Fibroblast of the aortic adventitia (primary cell): ENCODE results near the gene ITFG1. TPM values are rescaled to one million over a fixed set of nuclear protein-coding genes. Genes with fewer than 3 reads are reported as not detected.
"Not testable (repeated sequence)": the region's sequence is repeated elsewhere in the genome, so short reads cannot be mapped to it uniquely, and the experiment has no call there.

Experiments
- DNase-seq: peaks from one replicate; pipeline ENCODE4 v3.0.0-alpha.2; 2010; ENCODE audit warnings: low read depth
- H3K4me3 ChIP-seq: 2 replicates; pipeline ENCODE4 v1.5.1; 2011; ENCODE audit warnings: low read depth, mild to moderate bottlenecking, control low read depth, low read length, moderate library complexity
- total RNA-seq: library from RNA; depleted of rRNA; stranded (reverse); fragments of >200 nt; gene quantifications from 2 replicates; pipeline ENCODE4 v1.2.3, GENCODE V29; 2012; ENCODE audit warnings: low replicate concordance
- TF ChIP-seq, protein P1 (sequence below): IDR thresholded peaks from 2 replicates; pipeline ENCODE4 v1.5.1; 2011; ENCODE audit warnings: mild to moderate bottlenecking, low read length, control low read depth, inconsistent platforms; ENCODE audit not compliant: insufficient read depth

ITFG1 gene
- total RNA-seq, 1 donor, result 62.4 TPM

DNA sequence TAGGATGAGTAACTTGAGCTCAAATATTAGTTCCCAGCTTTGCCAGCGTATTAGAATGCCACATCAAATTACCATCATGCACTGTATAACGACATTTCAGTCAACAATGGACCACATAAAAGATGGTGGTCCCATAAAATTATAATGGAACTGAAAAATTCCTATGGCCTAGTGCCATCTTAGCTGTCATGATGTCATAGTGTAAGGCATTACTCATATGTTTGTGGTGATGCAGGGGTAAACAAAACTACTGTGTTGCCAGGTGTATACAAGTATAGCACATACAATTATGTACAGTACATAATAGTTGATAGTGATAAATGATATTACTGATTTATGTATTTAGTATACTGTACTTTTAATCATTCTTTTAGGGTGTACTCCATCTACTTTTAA lies 262.7 kb downstream of the ITFG1 start:
- DNase-seq, result no peak
- TF ChIP-seq, protein P1, sequence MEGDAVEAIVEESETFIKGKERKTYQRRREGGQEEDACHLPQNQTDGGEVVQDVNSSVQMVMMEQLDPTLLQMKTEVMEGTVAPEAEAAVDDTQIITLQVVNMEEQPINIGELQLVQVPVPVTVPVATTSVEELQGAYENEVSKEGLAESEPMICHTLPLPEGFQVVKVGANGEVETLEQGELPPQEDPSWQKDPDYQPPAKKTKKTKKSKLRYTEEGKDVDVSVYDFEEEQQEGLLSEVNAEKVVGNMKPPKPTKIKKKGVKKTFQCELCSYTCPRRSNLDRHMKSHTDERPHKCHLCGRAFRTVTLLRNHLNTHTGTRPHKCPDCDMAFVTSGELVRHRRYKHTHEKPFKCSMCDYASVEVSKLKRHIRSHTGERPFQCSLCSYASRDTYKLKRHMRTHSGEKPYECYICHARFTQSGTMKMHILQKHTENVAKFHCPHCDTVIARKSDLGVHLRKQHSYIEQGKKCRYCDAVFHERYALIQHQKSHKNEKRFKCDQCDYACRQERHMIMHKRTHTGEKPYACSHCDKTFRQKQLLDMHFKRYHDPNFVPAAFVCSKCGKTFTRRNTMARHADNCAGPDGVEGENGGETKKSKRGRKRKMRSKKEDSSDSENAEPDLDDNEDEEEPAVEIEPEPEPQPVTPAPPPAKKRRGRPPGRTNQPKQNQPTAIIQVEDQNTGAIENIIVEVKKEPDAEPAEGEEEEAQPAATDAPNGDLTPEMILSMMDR, result no peak
- no peak overlapping the region for H3K4me3 ChIP-seq

DNA sequence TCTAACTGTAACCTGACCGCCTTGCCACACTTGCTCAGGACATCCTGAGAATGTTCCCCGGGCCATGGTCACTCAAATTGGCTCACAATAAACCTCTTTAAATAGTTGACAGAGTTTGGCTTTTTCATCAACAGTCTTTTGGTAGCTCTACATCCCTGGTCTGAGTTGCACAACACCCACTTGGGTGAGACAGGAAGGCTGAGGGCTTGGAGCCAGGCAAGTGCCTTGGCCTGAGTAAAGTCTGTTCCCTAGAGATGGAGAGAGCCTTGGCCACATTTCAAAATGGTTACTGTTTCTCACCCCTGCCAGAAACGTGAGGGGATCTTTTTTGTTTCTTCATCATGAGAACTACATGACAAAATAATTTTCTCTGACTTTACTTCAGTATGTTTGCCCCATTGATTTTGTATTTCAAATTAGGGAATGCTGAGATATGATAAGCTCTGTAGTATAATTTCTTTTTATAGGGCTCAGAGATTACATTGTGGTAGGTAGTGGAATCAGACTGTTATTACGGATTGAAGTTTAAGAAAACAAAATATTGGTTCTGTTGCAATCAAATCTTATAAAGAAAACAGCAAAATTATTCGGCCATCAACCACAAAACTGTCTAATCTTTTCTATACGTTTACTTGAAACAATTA lies 263.2 kb downstream of the ITFG1 start:
- TF ChIP-seq, protein P1, result no peak
- DNase-seq, result peak; percentile 72
- no peak overlapping the region for H3K4me3 ChIP-seq

DNA sequence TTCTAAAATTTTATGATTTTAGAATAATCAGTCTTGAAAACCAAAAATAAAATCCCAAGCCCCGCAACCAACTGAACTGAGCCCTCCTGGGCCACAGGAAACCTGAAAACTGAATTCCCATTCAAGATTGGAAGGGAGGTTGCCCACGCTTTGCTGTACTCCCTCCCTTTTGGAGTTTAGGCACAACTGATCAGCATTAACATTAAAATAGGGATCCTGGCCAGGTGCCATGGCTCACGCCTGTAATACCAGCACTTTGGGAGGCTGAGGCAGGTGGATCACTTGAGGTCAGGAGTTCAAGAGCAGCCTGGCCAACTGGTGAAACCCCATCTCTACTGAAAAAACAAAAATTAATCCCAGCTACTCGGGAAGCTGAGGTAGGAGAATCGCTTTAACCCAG lies 264.4 kb downstream of the ITFG1 start:
- TF ChIP-seq, protein P1, result no peak
- H3K4me3 ChIP-seq, result no peak overlapping the region
- DNase-seq, result no peak

DNA sequence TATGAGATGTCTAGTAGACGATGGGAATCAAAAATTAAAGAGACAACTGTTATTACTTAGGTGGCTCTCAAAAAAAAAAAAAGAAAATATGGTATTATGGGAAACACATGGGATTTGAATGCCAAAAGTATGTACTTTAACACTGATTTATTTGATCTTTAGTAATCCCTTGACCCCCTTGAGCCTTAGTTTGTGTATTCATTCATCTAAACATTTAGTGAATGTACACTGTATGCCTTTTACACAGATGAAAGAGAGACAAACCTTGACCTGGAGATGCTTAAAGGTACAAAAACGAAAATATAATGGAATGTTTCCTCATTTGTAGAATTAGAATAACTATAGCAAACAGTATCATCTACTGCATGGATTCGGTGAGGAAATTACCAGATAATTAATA lies 278.5 kb downstream of the ITFG1 start:
- DNase-seq, result no peak
- TF ChIP-seq, protein P1, result no peak
- no peak overlapping the region for H3K4me3 ChIP-seq

GRCh38 chr16:47181066-47181465 lies 279.8 kb downstream of the ITFG1 start:
- not testable (repeated sequence) for DNase-seq, H3K4me3 ChIP-seq

DNA sequence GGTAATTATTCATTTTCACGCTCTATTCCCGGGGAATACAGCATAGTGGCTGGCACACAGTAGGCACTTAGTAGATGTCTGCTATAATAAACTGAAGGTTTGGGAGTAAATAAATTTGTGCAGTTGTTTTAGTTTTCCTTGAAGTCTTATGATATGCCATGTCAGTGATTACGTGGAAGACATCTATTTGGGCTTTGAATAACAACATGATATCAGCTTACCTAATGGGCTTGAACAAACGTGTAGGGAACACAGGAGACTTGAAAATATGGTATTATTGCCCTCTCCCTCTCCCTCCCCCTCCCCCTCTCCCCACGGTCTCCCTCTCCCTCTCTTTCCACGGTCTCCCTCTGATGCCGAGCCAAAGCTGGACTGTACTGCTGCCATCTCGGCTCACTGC lies 280.8 kb downstream of the ITFG1 start:
- TF ChIP-seq, protein P1, result no peak
- DNase-seq, result no peak
- H3K4me3 ChIP-seq, result no peak overlapping the region

- no peak overlapping the region for H3K4me3 ChIP-seq
- DNase-seq, result no peak
- TF ChIP-seq, protein P1, result no peak
These were observed 285.7 kb downstream of the ITFG1 start for GRCh38 chr16:47175152-47175551.
